GM23248 (cell line): ENCODE data around the gene USP53. TPM values are rescaled to one million over a fixed set of nuclear protein-coding genes. Genes with fewer than 3 reads are reported as not detected.
A peak's percentile ranks its signal among the peaks of the same experiment; 100 is the strongest.

Experiments
- DNase-seq: peaks from one replicate; pipeline ENCODE4 v3.0.0-alpha.2; 2015
- H2AFZ ChIP-seq: fragments of 200-600 bp; sonication (generic); 2 replicates; pipeline ENCODE4 v1.6.1; 2016; ENCODE audit warnings: antibody characterized with exemption
- H3F3A ChIP-seq: fragments of 200-600 bp; sonication (generic); 2 replicates; pipeline ENCODE4 v1.6.1; 2016; ENCODE audit warnings: mild to moderate bottlenecking, antibody characterized with exemption, mixed run types; ENCODE audit not compliant: insufficient read depth
- H3K27ac ChIP-seq: fragments of 200-600 bp; sonication (generic); 2 replicates; pipeline ENCODE4 v1.5.1; 2016; ENCODE audit warnings: mild to moderate bottlenecking
- H3K27me3 ChIP-seq: fragments of 200-600 bp; sonication (generic); replicated peaks from 2 replicates; pipeline ENCODE4 v1.6.1; 2016; ENCODE audit warnings: mild to moderate bottlenecking; ENCODE audit not compliant: insufficient read depth
- H3K36me3 ChIP-seq: fragments of 200-600 bp; sonication (generic); 2 replicates; pipeline ENCODE4 v1.6.1; 2016; ENCODE audit warnings: low read depth, mild to moderate bottlenecking
- H3K4me1 ChIP-seq: fragments of 200-600 bp; sonication (generic); 2 replicates; pipeline ENCODE4 v1.6.1; 2016; ENCODE audit warnings: mild to moderate bottlenecking; ENCODE audit not compliant: insufficient read depth
- H3K4me2 ChIP-seq: fragments of 200-600 bp; sonication (generic); one replicate; pipeline ENCODE4 v1.6.1; 2016; ENCODE audit warnings: mild to moderate bottlenecking; ENCODE audit not compliant: unreplicated experiment
- H3K4me3 ChIP-seq: fragments of 200-600 bp; sonication (generic); 2 replicates; pipeline ENCODE4 v1.5.1; 2016; ENCODE audit warnings: mild to moderate bottlenecking
- H3K79me2 ChIP-seq: fragments of 200-600 bp; sonication (generic); 2 replicates; pipeline ENCODE4 v1.6.1; 2016; ENCODE audit warnings: mild to moderate bottlenecking; ENCODE audit not compliant: insufficient read depth
- H3K9ac ChIP-seq: fragments of 200-600 bp; sonication (generic); 2 replicates; pipeline ENCODE4 v1.6.1; 2016; ENCODE audit warnings: mild to moderate bottlenecking
- H3K9me2 ChIP-seq: fragments of 200-600 bp; sonication (generic); 2 replicates; pipeline ENCODE4 v1.6.1; 2016; ENCODE audit warnings: mixed run types, mild to moderate bottlenecking, moderate library complexity; ENCODE audit not compliant: insufficient read depth
- H3K9me3 ChIP-seq: fragments of 200-600 bp; sonication (generic); one replicate; pipeline ENCODE4 v1.6.1; 2017; ENCODE audit warnings: low read depth
- H4K20me1 ChIP-seq: fragments of 200-600 bp; sonication (generic); 2 replicates; pipeline ENCODE4 v1.6.0; 2016; ENCODE audit not compliant: insufficient read depth
- EZH2 ChIP-seq: fragments of 200-600 bp; sonication (generic); IDR thresholded peaks from 2 replicates; pipeline ENCODE4 v1.6.1; 2018; ENCODE audit warnings: antibody characterized with exemption, mild to moderate bottlenecking; ENCODE audit not compliant: insufficient read depth, poor library complexity, severe bottlenecking
- EZH2phosphoT487 ChIP-seq: fragments of 200-600 bp; sonication (generic); IDR thresholded peaks from 2 replicates; pipeline ENCODE4 v1.6.1; 2018; ENCODE audit warnings: antibody characterized with exemption, moderate library complexity, mild to moderate bottlenecking, low read depth; ENCODE audit not compliant: insufficient read depth
- WGBS, 2 experiments: methylation state at CpG; one replicate each; pipeline ENCODE4 v1.1.6; 2015 to 2017; ENCODE audit warnings: low lambda C conversion rate in 2 of 2, low coverage in 1 of 2; ENCODE audit errors: missing lambda C conversion rate in 2 of 2; 5-methylcytosine and 5-hydroxymethylcytosine counted together
- in situ Hi-C: fragments of 300-500 bp; cut with MboI; formaldehyde crosslinking; loops from 2 replicates; pipeline ENCODE4 v1.15.0; 2020
- polyA plus RNA-seq: library from polyadenylated mRNA; unstranded; fragments of >200 nt; fragmentation: Nextera tagmentation; extraction: Ambion mirVana; gene quantifications from 2 replicates; pipeline ENCODE4 v1.2.1, GENCODE V29; 2016
- total RNA-seq: library from RNA; depleted of rRNA; stranded (reverse); fragments of >200 nt; shearing (Covaris generic); gene quantifications from 2 replicates; pipeline ENCODE4 v1.2.3, GENCODE V29; 2014

The USP53 gene
- total and polyA plus RNA-seq, 2 experiments from 2014 or later, result 26.0 to 42.4 TPM

DNA sequence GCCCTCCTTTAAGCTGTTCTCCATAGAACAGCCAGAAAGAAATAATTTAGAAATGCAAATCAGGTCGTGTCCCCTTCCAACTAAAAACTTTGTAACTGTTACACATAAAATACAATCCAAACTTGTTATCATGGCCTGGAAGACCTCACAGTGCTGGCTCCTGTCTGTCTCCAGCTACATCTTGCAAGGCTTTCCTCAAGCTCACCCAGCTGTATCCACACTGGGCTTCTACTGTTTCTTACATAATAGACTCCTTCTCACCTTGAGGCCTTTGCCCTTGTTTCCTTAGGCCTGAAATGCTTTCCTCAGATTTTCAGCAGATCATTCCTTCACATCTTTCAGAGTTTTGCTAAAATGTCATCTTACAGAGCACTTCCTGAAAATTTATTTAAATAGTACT, 33.5 kb upstream of the USP53 start:
- in situ Hi-C loops, result no loop called here
- 42 to 54% methylated on average over 1 of the region's 1 CpG for WGBS, 2 experiments
- DNase-seq, result no peak

GRCh38 chr4:119184128-119184527, 28.4 kb upstream of the USP53 start:
- no peak for TF ChIP-seq EZH2phosphoT487
- no peak for TF ChIP-seq EZH2
- in situ Hi-C loops, result no loop called here
- 0 out of 2 replicates have a peak, but pooled peaks cover 3% of the 10 kb centered on the region for H3K9me2 ChIP-seq
- H3K9me3 ChIP-seq, result no peaks in the 10 kb centered on the region
- H3K27ac ChIP-seq, result no peak overlapping the region
- no peak for DNase-seq
- no peak overlapping the region for H2AFZ ChIP-seq
- no peak overlapping the region for H3K4me2 ChIP-seq
- H3K36me3 ChIP-seq, result no peaks in the 10 kb centered on the region
- no peaks in the 10 kb centered on the region for H3K27me3 ChIP-seq
- no peak overlapping the region for H3K4me3 ChIP-seq
- H3K9ac ChIP-seq, result no peak overlapping the region
- no peaks in the 10 kb centered on the region for H4K20me1 ChIP-seq
- H3F3A ChIP-seq, result no peaks in the 10 kb centered on the region
- 98 to 100% methylated on average over 2 of the region's 2 CpGs for WGBS, 2 experiments
- H3K4me1 ChIP-seq, result no peaks in the 10 kb centered on the region
- H3K79me2 ChIP-seq, result no peaks in the 10 kb centered on the region

More for the DNA sequence above, 33.5 kb upstream of the USP53 start:
- H3K4me3 ChIP-seq, result no peak overlapping the region
- H3K36me3 ChIP-seq, result no peaks in the 10 kb centered on the region
- no peaks in the 10 kb centered on the region for H4K20me1 ChIP-seq
- no peak for TF ChIP-seq EZH2phosphoT487
- H3K9me2 ChIP-seq, result 0 out of 2 replicates have a peak, but pooled peaks cover 3% of the 10 kb centered on the region
- H3K79me2 ChIP-seq, result no peaks in the 10 kb centered on the region
- no peaks in the 10 kb centered on the region for H3K4me1 ChIP-seq
- H3K4me2 ChIP-seq, result no peak overlapping the region
- H3K27me3 ChIP-seq, result no peaks in the 10 kb centered on the region
- H3K9ac ChIP-seq, result no peak overlapping the region
- no peak overlapping the region for H2AFZ ChIP-seq
- H3F3A ChIP-seq, result no peaks in the 10 kb centered on the region
- H3K9me3 ChIP-seq, result no peaks in the 10 kb centered on the region
- H3K27ac ChIP-seq, result no peak overlapping the region

GRCh38 chr4:119189638-119190037, 22.9 kb upstream of the USP53 start:
- Histone ChIP-seq H3K4me2 (no peak overlapping the region), H3K9me2 (no peaks in the 10 kb centered on the region), H3K9me3 (no peaks in the 10 kb centered on the region), H4K20me1 (no peaks in the 10 kb centered on the region), H3K79me2 (no peaks in the 10 kb centered on the region), H3K9ac (no peak overlapping the region), H3K27ac (no peak overlapping the region), H3F3A (no peaks in the 10 kb centered on the region), H3K4me1 (no peaks in the 10 kb centered on the region), H3K27me3 (no peaks in the 10 kb centered on the region), H2AFZ (no peak overlapping the region), H3K36me3 (no peaks in the 10 kb centered on the region), H3K4me3 (no peak overlapping the region)
- WGBS, 2 experiments, result 19 to 23% methylated on average over 1 of the region's 1 CpG
- in situ Hi-C loops, result no loop called here
- TF ChIP-seq EZH2 (no peak), EZH2phosphoT487 (no peak)
- DNase-seq, result peak; percentile 37

DNA sequence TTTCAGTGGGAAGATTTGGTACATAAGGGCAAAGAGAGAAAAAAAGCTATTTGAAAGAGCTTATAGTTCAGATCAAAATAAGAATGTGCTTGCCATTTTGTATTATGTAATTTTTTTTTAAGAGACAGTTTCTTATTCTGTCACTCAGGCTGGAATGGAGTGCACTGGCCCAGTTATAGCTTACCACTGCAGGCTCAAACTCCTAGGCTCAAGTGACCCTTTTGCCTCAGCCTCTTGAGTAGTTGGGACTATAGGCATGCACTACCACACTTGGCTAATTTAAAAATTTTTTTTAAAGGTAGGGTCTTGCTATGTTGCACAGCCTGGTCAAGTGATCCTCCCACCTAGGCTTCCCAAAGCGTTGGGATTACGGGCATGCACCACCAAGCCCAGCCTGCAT, 22.2 kb upstream of the USP53 start:
- no peaks in the 10 kb centered on the region for H3K27me3 ChIP-seq
- H3K9me2 ChIP-seq, result no peaks in the 10 kb centered on the region
- no peaks in the 10 kb centered on the region for H3F3A ChIP-seq
- in situ Hi-C loops, result no loop called here
- H3K4me2 ChIP-seq, result no peak overlapping the region
- no peak for DNase-seq
- no peak overlapping the region for H2AFZ ChIP-seq
- no peaks in the 10 kb centered on the region for H3K4me1 ChIP-seq
- TF ChIP-seq EZH2phosphoT487, result no peak
- no peak for TF ChIP-seq EZH2
- H3K36me3 ChIP-seq, result no peaks in the 10 kb centered on the region
- H3K9ac ChIP-seq, result no peak overlapping the region
- WGBS, 2 experiments, result 98% methylated on average over 2 of the region's 2 CpGs
- H3K4me3 ChIP-seq, result no peak overlapping the region
- H4K20me1 ChIP-seq, result no peaks in the 10 kb centered on the region
- no peak overlapping the region for H3K27ac ChIP-seq
- no peaks in the 10 kb centered on the region for H3K9me3 ChIP-seq
- H3K79me2 ChIP-seq, result no peaks in the 10 kb centered on the region

DNA sequence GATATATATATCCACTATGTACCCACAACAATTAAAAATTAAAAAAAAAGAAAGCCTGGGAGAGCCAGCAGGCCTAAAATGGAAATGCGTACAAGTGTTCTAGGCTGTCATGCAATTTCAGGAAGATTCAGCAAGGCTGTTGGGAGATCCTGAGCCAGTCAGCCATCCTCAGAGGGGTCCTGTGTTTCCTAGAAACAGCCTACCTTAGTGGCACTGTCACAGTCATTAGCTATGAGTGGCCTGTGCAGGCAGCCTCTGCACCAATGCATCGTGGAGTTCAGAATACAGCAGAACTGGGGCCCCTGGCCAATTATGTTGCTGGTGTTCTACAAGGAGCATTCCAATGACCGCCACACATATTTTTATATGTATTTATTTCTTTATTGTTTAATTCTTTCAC, 21.0 kb upstream of the USP53 start:
- Histone ChIP-seq H3K4me2 (no peak overlapping the region), H3K27ac (no peak overlapping the region), H3F3A (no peaks in the 10 kb centered on the region), H3K9ac (no peak overlapping the region), H3K9me3 (no peaks in the 10 kb centered on the region), H3K36me3 (no peaks in the 10 kb centered on the region), H3K79me2 (no peaks in the 10 kb centered on the region), H2AFZ (no peak overlapping the region), H4K20me1 (no peaks in the 10 kb centered on the region), H3K27me3 (no peaks in the 10 kb centered on the region), H3K9me2 (no peaks in the 10 kb centered on the region), H3K4me3 (no peak overlapping the region), H3K4me1 (no peaks in the 10 kb centered on the region)
- 92 to 97% methylated on average over 3 of the region's 3 CpGs for WGBS, 2 experiments
- no peak for DNase-seq
- TF ChIP-seq EZH2 (no peak), EZH2phosphoT487 (no peak)
- in situ Hi-C loops, result no loop called here
